ENCODE measurements around the gene LMNTD2.
"Not testable (repeated sequence)": the region's sequence is repeated elsewhere in the genome, so short reads cannot be mapped to it uniquely, and the experiment has no call there.

Gene LMNTD2

DNA sequence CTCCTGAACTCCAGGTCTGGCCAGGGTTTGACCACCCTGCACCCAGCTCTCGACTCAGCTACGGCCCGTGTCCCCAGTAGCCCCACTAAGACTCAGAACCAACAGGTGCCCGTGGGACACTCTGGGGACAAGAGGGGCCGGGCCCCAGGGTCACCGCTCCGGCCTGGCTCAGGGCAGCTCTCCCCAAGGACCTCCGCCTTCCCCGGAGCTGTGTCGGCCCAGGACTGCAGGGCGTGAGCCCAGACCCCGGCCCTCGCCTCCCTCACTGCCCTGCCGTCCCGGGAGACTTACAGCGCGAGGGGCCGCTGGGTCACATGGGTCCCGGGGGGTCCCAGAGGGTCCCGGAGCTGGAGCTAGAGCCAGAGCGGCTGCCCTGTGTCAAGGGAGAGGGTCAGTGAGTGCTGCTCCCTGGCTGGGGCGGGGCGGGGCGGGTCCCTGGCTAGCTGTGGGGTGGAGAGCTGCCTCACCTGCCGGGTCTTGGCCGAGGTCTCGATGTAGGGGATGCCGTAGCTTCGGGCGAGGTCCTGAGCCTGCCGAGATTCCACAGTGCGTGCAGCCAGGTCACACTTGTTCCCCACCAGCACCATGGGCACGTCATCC lies 27.5 kb downstream of the LMNTD2 start:
- DNase-seq (ENCODE audit: low read depth): no peak

DNA sequence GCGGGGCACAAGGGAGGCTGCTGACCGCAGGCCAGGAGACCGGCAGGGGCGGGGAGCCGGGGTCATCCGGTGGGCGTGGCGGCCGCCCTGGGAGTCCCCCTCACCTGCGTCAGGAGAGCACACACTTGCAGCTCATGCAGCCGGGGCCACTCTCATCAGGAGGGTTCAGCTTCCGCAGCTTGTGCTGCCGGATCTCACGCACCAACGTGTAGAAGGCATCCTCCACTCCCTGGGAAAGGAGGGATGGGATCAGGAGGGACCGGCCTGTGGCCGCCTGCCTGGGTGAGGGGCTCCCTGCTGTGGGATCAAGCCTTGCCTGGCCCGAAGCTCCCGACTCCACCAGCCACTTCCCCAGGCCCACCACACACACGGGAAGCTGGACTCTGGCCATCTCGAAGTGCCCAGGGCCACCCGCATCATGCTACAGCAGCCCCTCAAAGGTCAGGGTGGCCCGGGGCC lies 28.0 kb downstream of the LMNTD2 start:
- DNase-seq (ENCODE audit: low read depth): no peak

DNA sequence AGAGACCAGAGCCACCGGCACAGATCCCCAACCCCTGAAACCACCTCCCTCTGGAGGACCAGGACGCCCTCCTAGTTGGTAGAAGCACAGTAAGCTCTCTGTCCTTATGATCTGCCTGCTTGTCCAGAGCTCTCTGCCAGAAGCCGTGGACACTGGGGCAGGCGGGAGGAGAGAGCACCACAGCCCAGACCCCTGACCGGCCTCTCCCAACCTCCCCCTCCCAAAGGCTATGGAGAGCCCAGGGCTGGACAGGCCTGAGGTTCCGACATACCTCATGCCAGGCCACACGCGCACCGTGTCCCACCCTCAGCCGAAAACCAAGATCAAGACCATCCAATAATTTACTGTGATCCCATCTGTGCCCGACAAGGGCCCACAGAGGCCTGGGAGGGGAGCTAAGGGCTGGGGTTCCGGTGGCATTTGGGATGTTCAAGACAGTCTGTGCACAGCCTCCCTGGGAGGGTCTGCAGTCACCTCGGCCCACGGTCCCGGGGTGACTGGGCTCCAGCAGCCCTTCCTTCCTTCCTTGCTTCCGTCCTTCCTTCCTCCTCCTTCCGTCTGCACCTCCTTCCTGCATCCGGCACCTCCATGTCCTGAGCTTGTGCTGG lies 28.5 kb downstream of the LMNTD2 start:
- no peak for DNase-seq (ENCODE audit: low read depth)

DNA sequence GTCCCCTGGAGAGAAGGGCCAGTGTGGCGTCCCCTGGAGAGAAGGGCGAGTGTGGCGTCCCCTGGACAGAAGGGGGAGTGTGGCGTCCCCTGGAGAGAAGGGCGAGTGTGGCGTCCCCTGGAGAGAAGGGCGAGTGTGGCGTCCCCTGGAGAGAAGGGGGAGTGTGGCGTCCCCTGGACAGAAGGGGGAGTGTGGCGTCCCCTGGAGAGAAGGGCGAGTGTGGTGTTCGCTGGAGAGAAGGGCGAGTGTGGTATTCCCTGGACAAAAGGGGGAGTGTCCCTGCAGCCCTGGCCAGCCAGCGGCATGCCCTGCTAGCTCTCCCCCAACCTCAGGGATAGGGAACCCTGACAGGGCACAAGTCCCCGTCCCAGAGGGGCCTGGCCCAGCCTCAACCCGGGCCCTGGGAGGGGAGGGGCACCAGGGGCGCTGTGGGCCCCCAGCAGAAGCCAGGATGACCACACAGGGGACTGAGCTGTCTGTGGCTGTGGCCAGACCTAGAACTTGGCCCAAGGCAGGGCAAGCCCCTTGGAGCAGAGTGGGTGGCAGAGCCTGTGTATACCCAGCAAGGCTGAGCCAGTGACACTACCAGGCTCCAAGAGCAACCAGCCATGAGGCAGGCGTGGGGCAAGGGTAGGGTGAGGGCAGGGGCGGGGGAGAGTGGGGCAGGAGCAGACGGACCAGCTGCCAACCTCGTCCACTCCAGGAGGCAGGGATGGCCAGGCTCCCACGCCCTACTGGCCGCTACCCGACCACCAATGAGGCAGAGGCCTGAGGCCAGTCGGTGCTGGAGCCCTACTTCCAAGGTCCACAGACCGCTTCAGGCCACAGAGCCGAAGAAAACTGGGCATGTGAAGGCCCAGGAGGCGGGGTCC lies 29.3 kb downstream of the LMNTD2 start:
- no peak for DNase-seq (ENCODE audit: low read depth)

DNA sequence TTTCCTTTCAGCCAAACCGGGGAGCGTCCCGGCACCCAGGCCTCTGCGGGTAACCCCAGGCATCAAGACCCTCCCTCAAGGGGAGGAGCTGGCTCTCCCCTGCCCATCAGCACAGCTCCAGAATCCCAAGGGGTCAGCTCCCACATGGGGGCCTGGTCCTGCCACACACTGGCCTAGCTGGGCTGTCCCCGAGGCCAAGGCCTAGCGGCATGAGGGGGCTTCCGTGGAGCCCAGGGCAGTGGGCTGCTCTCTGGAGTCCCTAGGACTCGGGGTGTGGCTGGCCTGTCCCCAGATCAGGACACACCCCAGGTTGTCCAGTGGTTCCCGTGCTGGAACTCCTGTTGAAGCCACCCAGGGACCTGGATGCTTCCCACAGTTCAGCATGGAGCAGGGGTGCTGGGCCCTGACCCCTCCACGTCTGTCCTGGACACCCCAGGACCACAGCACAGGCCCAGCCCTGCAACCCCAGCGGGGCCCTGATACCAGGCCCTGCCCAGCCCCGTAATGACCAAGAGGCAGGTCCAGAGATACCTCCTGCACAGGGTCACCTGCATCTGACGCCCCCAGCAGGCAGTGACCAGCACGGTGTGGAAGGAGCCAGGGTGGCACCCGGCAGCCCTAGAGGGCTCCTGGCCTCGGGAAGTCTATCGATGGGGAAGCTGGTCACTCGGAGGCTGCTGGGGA lies 30.7 kb downstream of the LMNTD2 start:
- no peak for DNase-seq (ENCODE audit: low read depth)

DNA sequence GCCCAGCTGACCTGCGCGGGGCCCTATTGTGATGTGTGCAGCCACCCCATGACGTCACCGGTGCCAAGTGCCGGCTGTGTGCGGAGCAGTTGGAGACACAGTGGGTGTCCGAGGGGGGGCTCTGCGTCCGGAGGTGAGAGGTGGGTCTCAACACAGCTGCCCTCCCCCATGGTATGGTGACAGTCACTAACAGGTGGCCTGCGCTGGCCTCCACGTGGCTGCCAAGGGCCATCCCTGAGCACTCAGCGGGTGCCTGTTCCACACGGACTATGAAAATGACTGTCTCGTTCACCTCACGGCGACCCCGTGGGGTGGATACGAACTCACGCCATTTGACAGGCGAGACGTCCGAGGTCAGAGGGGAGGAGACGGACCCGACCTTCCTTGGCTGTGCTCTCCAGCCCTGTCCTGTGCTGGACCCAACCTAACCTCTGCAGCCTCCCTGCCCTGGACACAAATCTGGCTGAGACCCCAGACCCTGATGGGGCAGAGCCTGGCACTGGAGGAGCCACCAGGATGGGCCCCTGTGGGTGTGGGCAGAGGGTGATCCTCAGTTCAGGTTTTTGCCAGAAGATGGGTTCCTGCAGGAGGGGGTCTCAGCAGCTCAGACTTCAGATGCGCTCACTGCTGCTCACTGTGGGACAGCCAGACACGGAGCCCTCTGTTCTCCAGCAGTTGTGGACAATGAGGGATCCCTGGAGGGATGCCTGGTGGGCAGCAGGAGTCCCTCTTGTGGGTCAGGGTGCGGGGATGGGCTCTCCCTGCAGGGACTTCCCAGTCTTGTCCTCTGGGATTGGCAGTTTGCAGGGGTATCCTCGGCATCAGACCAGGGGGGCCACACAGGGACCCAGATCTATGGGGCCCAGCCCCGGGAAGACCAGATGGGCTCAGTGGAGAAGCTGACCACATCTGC lies 31.5 kb downstream of the LMNTD2 start:
- no peak for DNase-seq (ENCODE audit: low read depth)

DNA sequence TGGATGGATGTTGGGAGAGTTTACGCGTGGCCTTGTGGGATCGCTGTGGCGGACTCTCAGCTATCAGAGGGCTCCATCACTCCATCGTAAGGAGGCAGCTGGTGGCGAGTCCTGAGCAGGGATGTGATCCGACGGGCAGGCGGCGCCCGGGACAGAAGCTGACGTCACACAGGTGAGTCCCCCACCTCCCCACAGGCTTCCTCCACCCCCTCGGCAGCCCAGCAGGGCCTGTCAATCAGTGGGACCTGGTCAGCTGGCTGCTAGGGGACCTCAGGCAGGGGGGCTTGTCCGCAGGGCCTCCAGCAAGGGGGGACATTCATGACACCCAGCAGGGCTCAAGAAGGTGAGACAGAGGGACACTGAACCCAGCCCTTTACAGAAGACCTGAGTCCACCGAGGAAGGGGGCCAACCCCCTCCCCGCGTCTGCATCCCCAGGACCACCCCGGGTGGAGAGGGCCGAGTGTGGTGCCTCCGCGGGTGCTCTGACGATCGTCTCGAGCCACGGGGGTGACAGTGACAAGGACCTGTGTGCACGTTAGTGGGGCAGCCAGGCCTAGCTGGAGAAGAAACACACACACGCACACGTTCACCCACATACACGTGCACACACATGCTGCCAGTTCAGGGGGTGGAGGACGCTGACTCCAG lies 32.2 kb downstream of the LMNTD2 start:
- no peak for DNase-seq (ENCODE audit: low read depth)

DNA sequence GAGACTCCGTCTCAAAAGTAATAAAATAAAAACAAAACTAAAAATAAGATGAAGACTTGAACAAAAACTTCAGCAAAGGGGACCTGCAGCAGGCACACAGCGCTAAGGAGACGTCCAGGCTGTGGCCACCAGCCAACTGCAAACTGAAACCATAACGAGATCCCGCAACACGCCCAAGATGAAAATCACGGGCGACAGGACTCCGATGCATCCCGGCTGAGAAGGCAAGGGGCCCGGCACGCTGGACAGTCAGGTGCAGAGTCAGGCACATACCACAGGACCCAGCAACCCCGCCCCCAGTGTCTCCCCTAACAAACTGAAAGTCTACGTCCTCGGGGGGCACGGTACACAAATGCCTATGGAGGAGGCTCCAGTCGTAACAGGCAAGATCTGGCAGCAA lies 34.3 kb downstream of the LMNTD2 start:
- DNase-seq (ENCODE audit: low read depth): no peak

DNA sequence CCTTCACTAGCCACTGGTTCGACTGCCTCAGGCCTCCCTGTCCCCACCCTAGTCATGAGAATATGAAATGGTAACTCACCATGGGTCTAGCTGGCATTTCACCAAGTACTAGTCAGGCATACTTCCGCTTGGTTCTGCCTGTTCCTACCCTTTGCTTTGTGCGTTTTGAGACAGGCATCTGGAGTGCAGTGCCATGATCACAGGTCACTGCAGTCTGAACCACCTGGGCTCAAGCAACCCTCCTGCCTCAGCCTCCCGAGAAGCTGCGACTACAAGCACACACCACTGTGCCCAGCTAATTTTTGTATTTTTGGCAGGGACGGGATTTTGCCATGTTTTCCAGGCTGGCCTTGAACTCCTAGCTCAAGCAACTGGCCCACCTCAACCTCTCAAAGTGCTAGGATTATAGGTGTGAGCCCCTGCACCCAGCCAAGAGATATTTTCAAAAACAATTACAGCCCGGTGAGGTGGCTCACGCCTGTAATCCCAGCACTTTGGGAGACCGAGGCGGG lies 39.3 kb downstream of the LMNTD2 start:
- no peak for DNase-seq (ENCODE audit: low read depth)

DNA sequence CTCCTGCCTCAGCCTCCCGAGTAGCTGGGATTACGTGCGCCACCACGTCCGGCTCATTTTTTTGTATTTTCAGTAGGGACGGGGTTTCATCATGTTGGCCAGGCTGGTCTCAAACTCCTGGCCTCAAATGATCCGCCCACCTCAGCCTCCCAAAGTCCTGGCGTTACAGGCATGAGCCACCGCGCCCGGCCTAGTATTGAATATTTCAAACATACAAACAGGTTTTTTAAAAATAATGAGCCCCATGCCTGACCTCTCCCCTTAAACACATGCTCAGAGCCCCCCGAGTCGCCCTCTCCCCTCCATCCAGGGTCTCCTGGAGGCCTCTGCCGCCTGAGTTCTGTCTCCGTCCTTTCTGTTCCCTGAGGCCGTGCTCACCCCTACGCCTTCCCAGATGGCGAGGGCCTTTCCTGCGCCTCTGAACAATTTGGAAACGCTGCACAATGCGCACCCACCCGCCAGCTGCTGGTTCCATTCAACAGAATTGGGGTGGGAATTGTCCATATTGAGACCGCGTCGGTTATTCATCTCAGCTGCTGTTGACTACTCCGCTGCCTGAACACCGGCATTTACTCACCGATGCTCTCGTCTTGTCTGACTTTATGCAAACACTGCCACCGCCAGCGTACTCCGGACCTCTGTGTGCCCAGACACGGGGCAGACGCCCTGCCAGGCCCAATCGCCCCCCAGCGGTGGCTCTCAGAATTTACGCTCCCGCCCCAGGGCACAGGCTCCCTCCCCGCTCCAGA lies 39.9 kb downstream of the LMNTD2 start:
- DNase-seq (ENCODE audit: low read depth): no peak

DNA sequence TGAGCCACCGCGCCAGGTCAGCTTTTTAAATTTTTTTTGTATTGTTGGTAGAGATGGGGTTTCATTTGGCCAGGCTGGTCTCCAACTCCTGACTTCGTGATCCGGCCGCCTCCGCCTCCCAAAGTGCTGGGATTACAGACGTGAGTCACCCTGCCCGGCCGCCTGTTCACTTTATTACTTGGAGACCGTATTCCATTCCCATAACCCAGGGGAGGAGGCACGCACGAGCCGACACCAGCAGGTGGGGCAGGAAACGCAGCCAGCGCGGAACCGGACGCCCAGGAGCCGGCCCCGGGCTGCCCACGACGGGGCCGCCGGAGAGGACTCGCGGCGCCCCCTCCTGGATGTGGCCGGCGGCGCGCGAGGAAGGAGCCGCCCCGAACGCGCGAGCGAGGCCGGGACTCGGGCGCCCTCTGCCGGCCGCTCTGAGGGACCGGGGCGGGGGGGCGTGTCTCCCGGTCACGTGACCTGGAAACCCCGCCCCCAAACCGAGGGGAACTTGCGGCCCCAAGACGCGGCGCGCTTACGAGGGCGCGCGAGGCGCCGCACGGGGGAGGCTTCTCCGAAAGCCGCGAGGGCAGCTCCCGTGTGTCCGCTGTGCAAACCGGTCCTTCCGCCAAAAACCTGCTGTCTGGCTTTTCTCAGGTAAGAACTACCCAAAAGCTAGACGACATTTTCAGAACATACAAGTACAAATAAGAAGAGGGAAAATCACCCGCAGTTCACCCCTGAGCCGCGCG lies 41.9 kb downstream of the LMNTD2 start:
- DNase-seq (ENCODE audit: low read depth): peak; percentile 85

DNA sequence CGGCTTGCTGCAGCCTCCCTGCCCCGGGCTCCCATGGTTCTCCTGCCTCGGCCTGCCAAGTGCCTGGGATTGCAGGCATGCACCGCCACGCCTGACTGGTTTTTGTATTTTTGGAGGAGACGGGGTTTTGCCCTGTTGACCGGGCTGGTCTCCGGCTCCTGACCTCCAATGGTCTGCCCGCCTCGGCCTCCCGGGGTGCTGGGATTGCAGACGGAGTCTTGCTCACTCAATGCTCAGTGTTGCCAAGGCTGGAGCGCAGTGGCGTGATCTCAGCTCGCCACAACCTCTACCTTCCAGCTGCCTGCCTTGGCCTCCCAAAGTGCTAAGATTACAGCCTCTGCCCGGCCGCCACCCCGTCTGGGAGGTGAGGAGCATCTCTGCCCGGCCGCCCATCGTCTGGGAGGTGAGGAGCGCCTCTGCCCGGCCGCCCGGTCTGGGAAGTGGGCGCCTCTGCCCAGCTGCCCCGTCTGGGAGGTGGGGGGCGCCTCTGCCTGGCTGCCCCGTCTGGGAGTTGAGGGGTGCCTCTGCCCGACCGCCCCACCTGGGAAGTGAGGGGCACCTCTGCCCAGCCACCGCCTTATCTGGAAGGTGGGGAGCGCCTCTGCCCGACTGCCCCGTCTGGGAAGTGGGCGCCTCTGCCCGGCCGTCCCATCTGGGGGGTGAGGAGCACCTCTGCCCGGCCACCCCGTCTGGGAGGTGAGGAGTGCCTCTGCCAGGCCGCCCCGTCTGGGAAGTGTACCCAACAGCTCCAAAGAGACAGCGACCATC lies 43.4 kb downstream of the LMNTD2 start:
- DNase-seq (ENCODE audit: low read depth): not testable (repeated sequence)

DNA sequence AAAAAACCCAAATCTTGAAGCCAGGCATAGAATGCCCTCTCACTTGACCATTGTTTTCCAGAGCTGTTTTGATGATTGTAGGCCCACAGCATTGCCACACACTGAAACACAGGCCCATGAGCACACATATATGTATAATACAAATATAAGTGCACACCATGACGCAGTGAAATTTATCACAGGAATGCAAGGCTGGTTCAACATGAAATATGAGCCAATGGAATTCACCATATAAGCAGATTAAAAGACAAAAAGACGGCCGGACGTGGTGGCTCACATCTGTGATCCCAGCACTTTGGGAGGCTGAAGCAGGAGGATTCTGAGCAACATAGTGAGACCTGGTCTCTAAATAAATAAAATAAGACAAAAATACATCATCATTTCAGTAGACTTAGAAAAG lies 44.1 kb downstream of the LMNTD2 start:
- DNase-seq (ENCODE audit: low read depth): no peak

DNA sequence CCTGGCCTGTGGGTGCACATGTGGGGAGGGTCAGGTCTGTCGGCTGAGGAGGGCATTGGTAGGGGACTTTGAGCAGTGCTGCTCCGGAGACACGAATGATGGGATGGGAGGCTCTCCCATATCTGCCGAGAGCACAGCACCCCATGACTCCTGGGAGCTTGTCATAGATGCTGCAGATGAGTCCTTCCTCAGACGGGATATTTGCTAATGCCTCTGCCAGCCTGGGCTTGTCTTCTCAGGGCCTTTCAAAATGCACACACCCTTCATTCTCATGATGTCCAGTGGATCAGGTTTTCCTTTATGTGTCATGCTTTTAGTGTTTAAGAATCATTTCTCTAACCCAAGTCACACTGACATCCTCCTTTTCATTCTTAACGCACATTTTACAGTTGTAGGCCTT lies 45.4 kb downstream of the LMNTD2 start:
- no peak for DNase-seq (ENCODE audit: low read depth)

DNA sequence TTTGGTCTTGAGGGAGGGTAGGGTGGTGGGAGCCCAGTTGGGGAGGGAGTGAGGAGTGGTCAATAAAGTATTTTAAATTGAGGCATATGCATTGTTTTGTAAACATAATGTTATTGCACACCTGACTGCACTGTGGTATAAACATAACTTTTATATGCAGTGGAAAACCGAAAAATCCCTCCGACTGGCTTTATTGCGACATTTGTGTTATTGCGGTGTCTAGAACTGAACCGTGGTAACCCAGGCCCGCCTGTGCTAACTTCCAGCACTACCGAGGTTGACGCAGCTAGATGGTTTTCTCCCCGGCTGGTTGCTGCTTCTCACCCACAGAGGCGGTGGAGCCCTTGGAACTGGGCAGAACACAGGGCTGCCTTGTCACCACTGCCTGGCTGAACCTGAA lies 45.9 kb downstream of the LMNTD2 start:
- DNase-seq (ENCODE audit: low read depth): no peak

DNA sequence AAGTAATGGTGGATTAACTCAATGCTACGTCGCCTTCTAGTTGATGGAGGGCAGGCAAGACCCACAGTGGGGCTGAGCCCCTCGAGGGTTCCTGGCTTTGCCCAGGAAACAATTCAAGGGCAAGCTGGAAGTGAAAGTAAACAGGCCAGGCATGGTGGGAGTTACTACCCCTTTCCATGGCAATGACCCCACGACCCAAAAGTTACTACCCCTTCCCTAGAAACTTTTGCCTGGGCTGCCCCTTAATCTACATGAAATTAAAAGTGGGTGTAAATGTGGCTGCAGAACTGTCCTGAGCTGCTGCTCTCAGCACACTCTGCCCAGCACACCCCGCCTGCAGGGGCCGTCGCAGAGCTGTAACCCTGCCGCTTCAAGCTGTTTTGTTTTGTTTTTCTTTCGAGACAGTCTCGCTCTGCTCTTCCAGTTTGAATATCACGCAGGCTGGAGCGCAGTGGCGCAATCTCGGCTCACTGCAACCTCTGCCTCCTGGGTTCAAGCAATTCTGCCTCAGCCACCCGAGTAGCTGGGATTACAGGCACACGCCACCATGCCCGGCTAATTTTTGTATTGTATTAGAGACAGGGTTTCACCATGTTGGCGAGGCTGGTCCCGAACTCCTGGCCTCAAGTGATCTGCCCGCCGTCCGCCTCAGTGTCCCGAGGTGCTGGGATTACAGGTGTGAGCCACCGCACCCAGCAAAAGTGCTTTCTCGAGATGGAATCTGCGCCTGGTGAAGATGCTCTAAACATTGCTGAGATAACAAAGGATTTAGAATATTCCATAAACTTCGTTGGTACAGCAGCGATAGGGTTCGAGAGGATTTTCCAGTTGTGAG lies 47.6 kb downstream of the LMNTD2 start:
- DNase-seq (ENCODE audit: low read depth): no peak

DNA sequence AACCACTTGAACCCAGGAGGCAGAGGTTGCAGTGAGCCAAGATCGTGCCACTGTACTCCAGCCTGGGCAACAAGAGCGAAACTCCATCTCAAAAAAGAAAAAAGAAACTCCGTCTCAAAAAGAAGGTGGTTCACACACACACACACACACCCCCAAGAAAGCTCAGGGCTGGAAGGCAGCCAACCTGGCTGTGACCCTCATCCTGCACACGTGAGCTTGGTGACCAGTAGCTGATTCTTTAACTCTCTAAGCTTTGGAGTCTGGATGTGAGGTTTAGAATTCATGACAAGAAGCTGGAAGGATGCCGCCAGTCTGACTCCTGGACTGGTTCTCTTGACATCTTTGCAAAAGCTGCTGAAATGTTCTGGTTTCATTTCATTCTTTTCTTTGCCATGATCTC lies 51.6 kb downstream of the LMNTD2 start:
- no peak for DNase-seq (ENCODE audit: low read depth)
